Naive thymus-derived CD4-positive, alpha-beta T cell (primary cell): ENCODE results near the gene ABCC2. TPM values are rescaled to one million over a fixed set of nuclear protein-coding genes. Genes with fewer than 3 reads are reported as not detected.
A peak's percentile ranks its signal among the peaks of the same experiment; 100 is the strongest.

Source experiments
- ATAC-seq: fragments of 150-1000 bp; cut with Tn5 transposase; 2 replicates; pipeline ENCODE4 v1.10.0; 2021; ENCODE audit warnings: mild to moderate bottlenecking, moderate library complexity
- CTCF ChIA-PET: fragments of 350-600 bp; sonication (Branson Sonifier 250); formaldehyde crosslinking; loops from one replicate; lab custom pipeline; 2021; ENCODE audit warnings: antibody characterized with exemption; lab: Charles Lee
- POLR2A ChIA-PET: fragments of 350-600 bp; sonication (Branson Sonifier 250); formaldehyde crosslinking; loops from one replicate; lab custom pipeline; 2021; ENCODE audit warnings: antibody characterized with exemption, inconsistent platforms; lab: Charles Lee
- DNase-seq, 9 donors: peaks; one replicate each; pipeline versions ENCODE4 v3.0.0 to v3.0.0-alpha.2; 2020 to 2022; ENCODE audit warnings: mixed read lengths in 1 of 9
- H3K27ac ChIP-seq: one replicate; pipeline ENCODE4 v1.7.0; 2013; ENCODE audit warnings: mild to moderate bottlenecking, low read depth, low read length, moderate library complexity
- H3K27me3 ChIP-seq, 2 donors: one replicate each; pipeline ENCODE4 v1.7.0; 2013; ENCODE audit warnings: low read length in 2 of 2, mild to moderate bottlenecking in 2 of 2, moderate library complexity in 2 of 2; ENCODE audit not compliant: control insufficient read depth in 2 of 2, insufficient read depth in 2 of 2
- H3K36me3 ChIP-seq, 3 experiments: 1 replicate in 2 of 3; 2 replicates in 1 of 3; pipeline ENCODE4 v1.7.0; 2013; ENCODE audit warnings: low read length in 3 of 3, mild to moderate bottlenecking in 3 of 3, moderate library complexity in 1 of 3; ENCODE audit not compliant: insufficient read depth in 3 of 3, control insufficient read depth in 2 of 3
- H3K4me1 ChIP-seq, 2 donors: one replicate each; pipeline ENCODE4 v1.7.0; 2013; ENCODE audit warnings: low read length in 2 of 2, mild to moderate bottlenecking in 2 of 2, moderate library complexity in 1 of 2; ENCODE audit not compliant: control insufficient read depth in 2 of 2, insufficient read depth in 2 of 2
- H3K4me3 ChIP-seq: 2 replicates; pipeline ENCODE4 v1.7.0; 2013; ENCODE audit warnings: mild to moderate bottlenecking, low read length
- H3K9me3 ChIP-seq, 3 experiments: 1 replicate in 2 of 3; 2 replicates in 1 of 3; pipeline ENCODE4 v1.7.0; 2013; ENCODE audit warnings: low read length in 3 of 3; ENCODE audit not compliant: control insufficient read depth in 2 of 3
- H3K27ac Mint-ChIP-seq, 9 donors: one replicate each; pipeline ENCODE4 v1.8.0; 2020 to 2022; ENCODE audit warnings: mixed read lengths in 9 of 9, mild to moderate bottlenecking in 8 of 9, moderate library complexity in 5 of 9, inconsistent platforms in 2 of 9
- H3K27me3 Mint-ChIP-seq, 5 donors: one replicate each; pipeline ENCODE4 v1.8.0; 2021 to 2022; ENCODE audit warnings: mixed read lengths in 5 of 5, mild to moderate bottlenecking in 1 of 5
- H3K36me3 Mint-ChIP-seq, 5 donors: one replicate each; pipeline ENCODE4 v1.8.0; 2020 to 2022; ENCODE audit warnings: mixed read lengths in 5 of 5, mild to moderate bottlenecking in 3 of 5, inconsistent platforms in 1 of 5
- H3K4me1 Mint-ChIP-seq, 7 donors: one replicate each; pipeline ENCODE4 v1.8.0; 2020 to 2022; ENCODE audit warnings: mixed read lengths in 7 of 7, mild to moderate bottlenecking in 3 of 7, inconsistent platforms in 1 of 7
- H3K4me3 Mint-ChIP-seq, 10 donors: one replicate each; pipeline ENCODE4 v1.8.0; 2020 to 2022; ENCODE audit warnings: mild to moderate bottlenecking in 10 of 10, mixed read lengths in 10 of 10, moderate library complexity in 6 of 10, inconsistent platforms in 2 of 10
- H3K9me3 Mint-ChIP-seq, 11 donors: one replicate each; pipeline ENCODE4 v1.8.0; 2020 to 2022; ENCODE audit warnings: mixed read lengths in 11 of 11, mild to moderate bottlenecking in 4 of 11, inconsistent platforms in 1 of 11, moderate library complexity in 1 of 11
- intact Hi-C, 2 donors: fragments of 100-400 bp; cut with micrococcal nuclease; formaldehyde crosslinking; loops; one replicate each; pipeline ENCODE4 v1.15.1; 2023
- polyA plus RNA-seq, 2 donors: library from polyadenylated mRNA; unstranded; fragments of 300-500 nt; fragmentation: Illumina TruSeq; gene quantifications; one replicate each; pipeline ENCODE4 v1.2.3, GENCODE V29; 2021
- total RNA-seq, 6 experiments: library from RNA in 5 of 6; stranded (reverse) in 5 of 6; gene quantifications; 1 replicate in 5 of 6; 2 replicates in 1 of 6; pipeline ENCODE4 v1.2.3 and lab custom pipeline; 2021 to 2026

The ABCC2 gene
- total and polyA plus RNA-seq, 7 experiments from 2014 or later = 0.95 to 7.6 (median 2.8) TPM

DNA sequence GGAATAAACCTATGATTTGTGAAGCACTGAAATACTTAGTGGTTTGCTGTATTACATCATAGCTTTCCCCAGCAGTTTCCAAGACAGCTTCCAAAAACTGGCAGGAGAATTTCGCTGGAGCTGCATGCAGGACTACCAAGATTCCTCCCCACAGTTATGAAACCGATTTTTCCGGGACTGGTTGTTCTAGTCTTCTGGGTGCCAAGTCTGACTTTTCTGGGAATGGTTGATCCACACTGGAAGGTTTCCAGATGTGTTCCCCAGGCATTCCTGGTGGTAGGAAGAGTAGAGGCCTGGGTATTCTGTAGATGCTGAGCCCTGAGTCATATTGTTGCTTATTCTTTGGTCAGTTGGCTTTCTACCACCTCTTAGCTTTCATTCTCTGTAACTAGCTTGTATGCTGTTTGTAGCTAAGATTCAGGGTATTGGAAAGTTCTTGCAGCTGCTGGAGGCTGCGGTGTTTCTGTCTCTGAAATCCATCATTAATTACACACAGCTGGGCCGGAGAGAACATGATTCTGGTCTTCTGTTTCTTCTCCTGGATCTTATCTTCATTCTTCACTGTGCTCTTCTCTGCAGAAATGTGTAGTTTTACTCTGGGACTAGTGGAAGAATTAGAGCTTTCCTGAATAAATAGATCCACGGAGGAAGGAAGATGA is 6.3 kb downstream of the ABCC2 start:
- H3K4me3 Mint-ChIP-seq = no peak overlapping the region
- H3K4me3 ChIP-seq = no peak overlapping the region
- POLR2A ChIA-PET = no interaction called here
- no peaks in the 10 kb centered on the region for H3K36me3 ChIP-seq
- CTCF ChIA-PET = no interaction called here
- peaks cover 0 to 50% (median 28%) of the 10 kb centered on the region in 5 donors for H3K36me3 Mint-ChIP-seq
- no peaks in the 10 kb centered on the region for H3K4me1 Mint-ChIP-seq
- H3K27ac ChIP-seq = no peak overlapping the region
- no peak overlapping the region for H3K27ac Mint-ChIP-seq
- ATAC-seq (no peak), DNase-seq (no peak)
- no peaks in the 10 kb centered on the region for H3K27me3 Mint-ChIP-seq
- H3K9me3 Mint-ChIP-seq = no peaks in the 10 kb centered on the region
- H3K27me3 ChIP-seq = no peaks in the 10 kb centered on the region
- intact Hi-C loops = no loop called here
- no peaks in the 10 kb centered on the region for H3K4me1 ChIP-seq
- no peaks in the 10 kb centered on the region for H3K9me3 ChIP-seq

DNA sequence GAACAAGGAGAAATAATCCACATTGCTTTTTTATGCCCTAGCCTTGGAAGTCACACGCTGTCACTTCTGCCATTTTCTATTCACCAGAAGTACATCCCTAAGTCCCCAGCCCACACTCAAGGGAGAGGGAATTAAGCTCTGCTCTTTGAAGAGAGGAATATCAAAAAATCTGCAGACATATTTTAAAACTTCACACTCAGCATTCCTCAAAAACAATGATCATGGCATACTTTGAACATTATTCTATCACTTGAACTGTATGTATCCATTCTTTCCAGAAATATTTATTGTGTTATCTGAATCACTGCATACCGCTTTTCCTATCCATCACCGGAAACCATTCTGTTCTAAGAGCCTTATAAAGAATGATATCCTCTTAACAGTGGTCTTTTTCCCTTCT is 9.4 kb downstream of the ABCC2 start:
- H3K36me3 ChIP-seq = no peaks in the 10 kb centered on the region
- Mint-ChIP-seq H3K36me3 (peaks cover 0 to 59% (median 24%) of the 10 kb centered on the region in 5 donors), H3K9me3 (no peaks in the 10 kb centered on the region), H3K4me1 (no peaks in the 10 kb centered on the region), H3K27ac (no peak overlapping the region), H3K4me3 (no peak overlapping the region), H3K27me3 (no peaks in the 10 kb centered on the region)
- H3K4me3 ChIP-seq = no peak overlapping the region
- CTCF ChIA-PET = interaction anchor here (1.3 kb wide), 1 partner anchor 14 kb away, joined by 4 read pairs; no protein-coding TSS in a partner anchor
- H3K4me1 ChIP-seq = no peaks in the 10 kb centered on the region
- no peak for DNase-seq
- H3K27ac ChIP-seq = no peak overlapping the region
- no peaks in the 10 kb centered on the region for H3K9me3 ChIP-seq
- intact Hi-C loops = no loop called here
- no peaks in the 10 kb centered on the region for H3K27me3 ChIP-seq
- no peak for ATAC-seq
- POLR2A ChIA-PET = no interaction called here

GRCh38 chr10:99793819-99794218 is 11.4 kb downstream of the ABCC2 start:
- intact Hi-C loops = no loop called here
- Mint-ChIP-seq H3K27ac (no peak overlapping the region), H3K9me3 (no peaks in the 10 kb centered on the region), H3K4me1 (no peaks in the 10 kb centered on the region), H3K36me3 (peaks cover 0 to 52% (median 23%) of the 10 kb centered on the region in 5 donors), H3K27me3 (no peaks in the 10 kb centered on the region), H3K4me3 (no peak overlapping the region)
- no peaks in the 10 kb centered on the region for H3K9me3 ChIP-seq
- no peaks in the 10 kb centered on the region for H3K27me3 ChIP-seq
- no peak overlapping the region for H3K4me3 ChIP-seq
- ATAC-seq (no peak), DNase-seq (no peak)
- H3K36me3 ChIP-seq = no peaks in the 10 kb centered on the region
- POLR2A ChIA-PET = no interaction called here
- CTCF ChIA-PET = no interaction called here
- no peak overlapping the region for H3K27ac ChIP-seq
- H3K4me1 ChIP-seq = no peaks in the 10 kb centered on the region

- Mint-ChIP-seq H3K27me3 (no peaks in the 10 kb centered on the region), H3K36me3 (peaks cover 0 to 43% (median 22%) of the 10 kb centered on the region in 5 donors), H3K4me3 (no peak overlapping the region), H3K27ac (peak overlapping the region in 1 of 9 donors; percentile 23), H3K4me1 (no peaks in the 10 kb centered on the region), H3K9me3 (no peaks in the 10 kb centered on the region)
- Histone ChIP-seq H3K36me3 (no peaks in the 10 kb centered on the region), H3K4me1 (no peaks in the 10 kb centered on the region), H3K4me3 (no peak overlapping the region), H3K27ac (no peak overlapping the region), H3K27me3 (no peaks in the 10 kb centered on the region), H3K9me3 (no peaks in the 10 kb centered on the region)
- POLR2A ChIA-PET = no interaction called here
- no peak for DNase-seq
- intact Hi-C loops = no loop called here
- no peak for ATAC-seq
- CTCF ChIA-PET = no interaction called here
These were observed 14.5 kb downstream of the ABCC2 start for GRCh38 chr10:99796928-99797327.

- no peaks in the 10 kb centered on the region for H3K4me1 Mint-ChIP-seq
- Histone ChIP-seq H3K27me3 (no peaks in the 10 kb centered on the region), H3K4me3 (no peak overlapping the region), H3K9me3 (no peaks in the 10 kb centered on the region), H3K36me3 (no peaks in the 10 kb centered on the region), H3K4me1 (no peaks in the 10 kb centered on the region), H3K27ac (no peak overlapping the region)
- POLR2A ChIA-PET = interaction anchor here (0.6 kb wide), 1 partner anchor 582 kb away, joined by 4 read pairs; no protein-coding TSS in a partner anchor
- intact Hi-C loops = no loop called here
- no peak for DNase-seq
- H3K36me3 Mint-ChIP-seq = peaks cover 0 to 33% (median 18%) of the 10 kb centered on the region in 5 donors
- H3K27ac Mint-ChIP-seq = no peak overlapping the region
- no peak overlapping the region for H3K4me3 Mint-ChIP-seq
- no peak for ATAC-seq
- no peaks in the 10 kb centered on the region for H3K9me3 Mint-ChIP-seq
- CTCF ChIA-PET = no interaction called here
- H3K27me3 Mint-ChIP-seq = no peaks in the 10 kb centered on the region
These were observed 15.6 kb downstream of the ABCC2 start for GRCh38 chr10:99798031-99798430.

DNA sequence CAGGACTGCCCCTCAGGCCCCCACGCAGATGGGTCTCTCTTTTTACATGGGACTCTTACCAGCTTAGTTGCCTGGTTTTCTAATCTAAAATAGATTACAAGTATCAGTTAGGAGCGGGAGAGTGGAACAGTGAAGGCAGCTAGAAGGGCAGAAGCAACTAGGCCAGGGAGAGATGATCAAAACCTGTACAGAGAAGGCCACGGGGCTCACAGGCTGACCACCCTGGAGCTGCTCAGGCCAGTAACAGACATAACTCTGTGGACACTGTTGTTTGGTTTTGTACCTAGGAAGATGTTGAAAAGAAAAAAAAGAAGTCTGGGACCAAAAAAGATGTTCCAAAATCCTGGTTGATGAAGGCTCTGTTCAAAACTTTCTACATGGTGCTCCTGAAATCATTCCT is 16.5 kb downstream of the ABCC2 start:
- H3K9me3 Mint-ChIP-seq = no peaks in the 10 kb centered on the region
- CTCF ChIA-PET = interaction anchor here (0.6 kb wide), 1 partner anchor 234 kb away, joined by 3 read pairs; no protein-coding TSS in a partner anchor
- H3K27me3 Mint-ChIP-seq = no peaks in the 10 kb centered on the region
- intact Hi-C loops = no loop called here
- no peaks in the 10 kb centered on the region for H3K36me3 ChIP-seq
- no peak overlapping the region for H3K27ac ChIP-seq
- ATAC-seq (no peak), DNase-seq (no peak)
- no peaks in the 10 kb centered on the region for H3K9me3 ChIP-seq
- H3K36me3 Mint-ChIP-seq = peaks cover 0 to 28% (median 20%) of the 10 kb centered on the region in 5 donors
- H3K4me1 ChIP-seq = no peaks in the 10 kb centered on the region
- H3K4me3 ChIP-seq = no peak overlapping the region
- H3K27me3 ChIP-seq = no peaks in the 10 kb centered on the region
- H3K4me3 Mint-ChIP-seq = no peak overlapping the region
- POLR2A ChIA-PET = no interaction called here
- H3K27ac Mint-ChIP-seq = no peak overlapping the region
- no peaks in the 10 kb centered on the region for H3K4me1 Mint-ChIP-seq

DNA sequence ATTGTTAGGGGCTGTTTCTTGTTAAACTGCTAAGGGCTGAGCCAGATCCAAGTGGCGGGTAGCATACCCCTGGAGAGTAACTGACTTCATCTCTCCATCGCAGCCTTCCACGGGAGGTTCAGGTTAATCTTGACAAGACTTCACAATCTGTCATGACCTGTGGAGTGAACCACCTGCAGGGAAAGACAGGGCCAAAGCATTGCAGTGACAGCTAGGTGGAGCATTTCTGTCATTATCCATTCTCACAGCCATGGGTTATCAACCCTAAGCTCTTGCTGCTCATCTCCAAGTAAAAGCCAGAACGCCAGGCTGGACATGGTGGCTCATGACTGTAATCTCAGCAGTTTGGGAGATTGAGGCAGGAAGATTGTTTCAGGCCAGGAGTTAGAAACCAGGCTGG is 17.2 kb downstream of the ABCC2 start:
- no peak overlapping the region for H3K27ac ChIP-seq
- Mint-ChIP-seq H3K27me3 (no peaks in the 10 kb centered on the region), H3K36me3 (peaks cover 0 to 30% (median 19%) of the 10 kb centered on the region in 5 donors), H3K27ac (no peak overlapping the region), H3K4me1 (no peaks in the 10 kb centered on the region), H3K4me3 (no peak overlapping the region), H3K9me3 (no peaks in the 10 kb centered on the region)
- intact Hi-C loops = no loop called here
- ATAC-seq (no peak), DNase-seq (no peak)
- H3K4me1 ChIP-seq = no peaks in the 10 kb centered on the region
- no peaks in the 10 kb centered on the region for H3K36me3 ChIP-seq
- H3K4me3 ChIP-seq = no peak overlapping the region
- H3K9me3 ChIP-seq = no peaks in the 10 kb centered on the region
- no peaks in the 10 kb centered on the region for H3K27me3 ChIP-seq
- ChIA-PET POLR2A (no interaction called here), CTCF (no interaction called here)
